ENCODE data around the gene PLXNA1.

GRCh38 chr3:126970101-126970500 lies 12.8 kb upstream of the PLXNA1 start:
- TF ChIP-seq CTCF (IDR thresholded peaks at IDR 0.05), result no peak
- TF ChIP-seq POLR2A (IDR thresholded peaks at IDR 0.05), result no peak
- no peak for TF ChIP-seq POLR2AphosphoS5 (IDR thresholded peaks at IDR 0.05)
